Measurements from ENCODE around the gene SPATA45.

The SPATA45 gene

DNA sequence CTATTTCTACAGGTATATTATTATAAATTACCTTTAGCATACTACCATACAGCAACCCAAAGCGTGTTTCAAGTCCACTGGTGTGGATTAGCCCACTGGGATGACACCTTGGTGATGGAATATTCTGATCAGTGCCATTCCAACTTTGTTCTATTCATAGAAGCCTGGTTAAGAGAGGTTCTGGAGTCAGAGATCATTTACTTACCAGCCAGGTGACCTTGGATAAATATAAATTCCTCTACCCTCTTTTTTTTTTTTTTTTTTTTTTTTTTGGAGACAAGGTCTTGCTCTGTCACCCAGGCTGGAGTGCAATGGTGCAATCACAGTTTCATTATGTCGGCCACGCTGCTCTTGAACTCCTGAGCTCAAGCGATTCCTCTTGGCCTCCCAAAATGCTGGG, at the start of gene SPATA45:
TSS of gene SPATA45 (minus strand) at position 101 of the 400 bp plus-strand sequence. CDS start 11,500 bp downstream, outside the sequence.
- no peak for DNase-seq (ENCODE audit: low read depth)
- no peak within 1 kb of the TSS for H3K4me3 ChIP-seq (ENCODE audit: low read depth, low read length)
- TF ChIP-seq, protein P1, sequence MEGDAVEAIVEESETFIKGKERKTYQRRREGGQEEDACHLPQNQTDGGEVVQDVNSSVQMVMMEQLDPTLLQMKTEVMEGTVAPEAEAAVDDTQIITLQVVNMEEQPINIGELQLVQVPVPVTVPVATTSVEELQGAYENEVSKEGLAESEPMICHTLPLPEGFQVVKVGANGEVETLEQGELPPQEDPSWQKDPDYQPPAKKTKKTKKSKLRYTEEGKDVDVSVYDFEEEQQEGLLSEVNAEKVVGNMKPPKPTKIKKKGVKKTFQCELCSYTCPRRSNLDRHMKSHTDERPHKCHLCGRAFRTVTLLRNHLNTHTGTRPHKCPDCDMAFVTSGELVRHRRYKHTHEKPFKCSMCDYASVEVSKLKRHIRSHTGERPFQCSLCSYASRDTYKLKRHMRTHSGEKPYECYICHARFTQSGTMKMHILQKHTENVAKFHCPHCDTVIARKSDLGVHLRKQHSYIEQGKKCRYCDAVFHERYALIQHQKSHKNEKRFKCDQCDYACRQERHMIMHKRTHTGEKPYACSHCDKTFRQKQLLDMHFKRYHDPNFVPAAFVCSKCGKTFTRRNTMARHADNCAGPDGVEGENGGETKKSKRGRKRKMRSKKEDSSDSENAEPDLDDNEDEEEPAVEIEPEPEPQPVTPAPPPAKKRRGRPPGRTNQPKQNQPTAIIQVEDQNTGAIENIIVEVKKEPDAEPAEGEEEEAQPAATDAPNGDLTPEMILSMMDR (IDR thresholded peaks at IDR 0.05; ENCODE audit: control insufficient read depth, extremely low read depth, insufficient read depth) = no peak

DNA sequence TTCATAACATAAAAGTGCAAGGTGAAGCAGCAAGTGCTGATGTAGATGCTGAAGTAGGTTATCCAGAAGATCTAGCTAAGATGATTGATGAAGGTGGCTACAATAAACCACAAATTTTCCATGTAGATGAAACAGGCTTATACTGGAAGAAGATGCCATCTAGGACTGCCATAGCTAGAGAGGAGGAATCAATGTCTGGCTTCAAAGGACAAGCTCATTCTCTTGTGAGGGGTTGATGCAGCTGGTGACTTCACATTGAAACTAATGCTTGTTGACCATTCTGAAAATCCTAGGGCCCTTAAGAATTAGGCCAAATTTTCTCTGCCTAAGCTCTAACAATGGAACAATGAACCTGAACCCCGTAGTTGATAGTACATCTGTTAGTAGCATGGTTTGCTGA, 44.7 kb upstream of the SPATA45 start:
- DNase-seq (ENCODE audit: low read depth) = no peak
- H3K4me3 ChIP-seq (ENCODE audit: low read depth, low read length) = no peak overlapping the region
- TF ChIP-seq, protein P1 (IDR thresholded peaks at IDR 0.05; ENCODE audit: control insufficient read depth, extremely low read depth, insufficient read depth) = no peak

DNA sequence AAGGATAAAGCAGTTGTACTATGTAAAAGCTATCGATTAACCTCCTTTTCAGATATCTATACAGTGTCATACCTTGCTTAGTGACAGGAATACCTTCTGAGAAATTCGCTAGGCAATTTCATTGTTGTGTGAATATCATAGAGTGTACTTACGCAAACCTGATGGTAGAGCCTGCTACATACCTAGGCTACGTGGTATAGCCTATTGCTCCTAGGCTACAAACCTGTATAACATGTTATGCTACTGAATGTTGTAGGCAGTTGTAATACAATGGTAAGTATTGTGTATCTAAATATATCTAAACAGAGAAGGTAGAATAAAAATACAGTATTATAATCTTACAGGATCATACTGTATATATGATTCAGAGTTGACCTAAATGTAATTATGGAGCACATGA, 37.1 kb upstream of the SPATA45 start:
- TF ChIP-seq, protein P1 (IDR thresholded peaks at IDR 0.05; ENCODE audit: control insufficient read depth, extremely low read depth, insufficient read depth) = no peak
- no peak overlapping the region for H3K4me3 ChIP-seq (ENCODE audit: low read depth, low read length)
- no peak for DNase-seq (ENCODE audit: low read depth)

DNA sequence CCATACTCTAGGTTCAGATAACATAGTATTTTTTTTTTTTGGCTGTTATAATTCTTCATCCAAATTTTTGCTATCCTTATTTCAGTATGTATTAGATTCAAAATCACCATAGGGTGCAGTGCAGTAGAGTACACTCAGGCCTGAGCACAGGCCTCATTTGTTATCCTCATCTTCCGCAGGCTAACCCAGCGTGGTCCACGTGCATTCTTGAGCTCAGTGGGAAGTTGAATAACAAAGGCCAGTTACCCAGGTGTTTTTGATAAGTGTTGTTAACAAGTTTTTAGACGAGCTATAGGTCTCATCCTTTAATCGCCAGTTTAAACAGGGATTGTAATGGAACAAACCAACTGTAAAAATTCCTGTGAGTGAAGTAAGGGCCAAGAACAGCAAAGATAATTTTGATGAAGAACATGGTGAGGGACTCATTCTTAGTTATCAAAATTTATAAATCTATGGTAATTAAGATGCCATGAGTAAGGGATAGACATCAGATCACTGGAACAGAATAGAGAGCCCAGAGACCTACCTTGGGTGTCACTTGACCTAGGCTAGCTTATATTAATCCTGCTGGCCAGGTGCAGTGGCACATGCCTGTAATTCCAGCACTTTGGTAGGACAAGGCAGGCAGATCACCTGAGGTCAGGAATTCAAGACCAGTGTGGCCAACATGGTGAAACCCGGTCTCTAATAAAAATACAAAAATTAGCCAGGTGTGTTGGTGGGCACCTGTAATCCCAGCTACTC, 32.7 kb upstream of the SPATA45 start:
- TF ChIP-seq, protein P1 (IDR thresholded peaks at IDR 0.05; ENCODE audit: control insufficient read depth, extremely low read depth, insufficient read depth) = no peak
- H3K4me3 ChIP-seq (ENCODE audit: low read depth, low read length) = no peak overlapping the region
- no peak for DNase-seq (ENCODE audit: low read depth)

DNA sequence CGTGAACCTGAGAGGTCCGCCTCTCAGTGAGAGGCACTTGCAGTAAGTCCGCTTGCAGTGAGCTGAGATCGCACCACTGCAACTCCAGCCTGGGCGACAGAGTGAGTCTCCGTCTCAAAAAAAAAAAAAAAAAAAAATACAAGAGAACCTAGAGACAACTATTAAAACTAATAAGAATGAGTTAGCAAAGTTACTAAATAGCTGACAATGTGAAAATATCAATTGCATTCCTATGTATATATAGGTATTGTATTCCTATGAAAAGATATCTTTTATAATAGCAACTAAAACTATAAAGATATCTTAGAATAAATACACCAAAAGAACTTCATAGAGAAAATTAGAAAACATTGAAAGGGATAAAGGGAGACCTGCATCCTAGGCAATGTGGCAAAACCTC, 31.0 kb upstream of the SPATA45 start:
- no peak for DNase-seq (ENCODE audit: low read depth)
- H3K4me3 ChIP-seq (ENCODE audit: low read depth, low read length) = no peak overlapping the region
- TF ChIP-seq, protein P1 (IDR thresholded peaks at IDR 0.05; ENCODE audit: control insufficient read depth, extremely low read depth, insufficient read depth) = no peak

DNA sequence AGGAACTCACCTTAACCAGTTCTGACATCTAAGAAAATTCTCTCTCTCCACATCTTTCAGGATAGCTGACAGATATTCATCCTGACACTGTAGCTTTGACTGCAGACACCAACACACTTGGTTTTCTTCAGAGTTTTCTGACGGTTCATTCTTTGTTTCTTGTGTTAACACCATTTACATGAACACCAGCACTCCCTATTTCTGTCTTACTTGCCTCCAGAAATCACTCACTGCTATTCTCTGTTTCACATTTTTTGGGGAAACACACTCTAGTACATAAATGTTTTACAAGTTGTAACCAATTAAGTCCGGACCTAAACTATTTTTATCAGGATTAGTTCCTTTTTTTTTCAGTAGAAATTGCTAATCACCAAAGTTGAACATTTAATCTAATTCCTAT, 26.1 kb upstream of the SPATA45 start:
- no peak overlapping the region for H3K4me3 ChIP-seq (ENCODE audit: low read depth, low read length)
- TF ChIP-seq, protein P1 (IDR thresholded peaks at IDR 0.05; ENCODE audit: control insufficient read depth, extremely low read depth, insufficient read depth) = no peak
- no peak for DNase-seq (ENCODE audit: low read depth)

DNA sequence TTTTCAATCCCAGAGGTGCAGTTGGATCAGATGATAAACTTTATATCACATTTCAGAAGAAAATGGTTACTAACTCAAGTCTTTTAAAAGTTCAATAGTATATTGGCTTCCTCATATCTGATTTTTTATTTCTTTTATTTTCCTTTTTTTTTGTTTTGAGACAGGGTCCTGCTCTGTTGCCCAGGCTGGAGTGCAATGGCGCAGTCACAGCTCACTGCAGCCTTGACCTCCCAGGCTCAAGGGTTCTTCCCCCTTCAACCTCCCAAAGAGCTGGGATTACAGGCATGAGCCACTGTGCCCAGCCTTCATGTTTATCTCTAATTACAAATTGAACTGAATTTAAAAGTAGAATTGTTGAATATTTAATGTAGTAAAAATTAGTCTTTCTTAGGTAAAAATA, 24.5 kb upstream of the SPATA45 start:
- TF ChIP-seq, protein P1 (IDR thresholded peaks at IDR 0.05; ENCODE audit: control insufficient read depth, extremely low read depth, insufficient read depth) = no peak
- H3K4me3 ChIP-seq (ENCODE audit: low read depth, low read length) = no peak overlapping the region
- DNase-seq (ENCODE audit: low read depth) = no peak
